HG03064 (cell line): ENCODE results near the gene RBM18.

ENCODE experiments used
- ATAC-seq: cut with Tn5 transposase; IDR thresholded peaks from one replicate; pipeline ENCODE4 v1.9.1; 2021; ENCODE audit warnings: low read depth; ENCODE audit not compliant: unreplicated experiment

Gene RBM18

GRCh38 chr9:122225312-122226141 is 39.1 kb downstream of the RBM18 start:
- ATAC-seq, result no peak

- no peak for ATAC-seq
These were observed 41.2 kb downstream of the RBM18 start for GRCh38 chr9:122223435-122223834.

DNA sequence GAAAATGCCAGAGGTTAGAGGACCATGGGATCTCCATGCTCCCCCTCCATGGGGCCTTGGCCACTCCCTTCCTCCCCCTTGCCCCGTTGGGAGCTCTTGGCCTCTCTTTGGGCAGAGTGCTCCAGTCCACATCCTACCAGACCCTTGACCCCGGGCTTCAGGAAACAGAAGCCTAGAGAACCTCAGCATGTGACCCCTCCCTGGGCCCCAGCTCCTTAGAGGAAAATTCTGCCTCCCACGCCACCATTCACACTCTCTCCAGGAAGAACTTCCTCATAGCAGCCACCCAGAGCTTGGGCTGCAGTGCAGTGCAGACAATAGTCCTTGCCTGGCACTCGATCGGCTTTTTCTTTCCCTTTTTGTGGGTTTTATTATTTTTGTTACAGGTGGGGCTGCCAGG is 41.8 kb downstream of the RBM18 start:
- ATAC-seq, result no peak

DNA sequence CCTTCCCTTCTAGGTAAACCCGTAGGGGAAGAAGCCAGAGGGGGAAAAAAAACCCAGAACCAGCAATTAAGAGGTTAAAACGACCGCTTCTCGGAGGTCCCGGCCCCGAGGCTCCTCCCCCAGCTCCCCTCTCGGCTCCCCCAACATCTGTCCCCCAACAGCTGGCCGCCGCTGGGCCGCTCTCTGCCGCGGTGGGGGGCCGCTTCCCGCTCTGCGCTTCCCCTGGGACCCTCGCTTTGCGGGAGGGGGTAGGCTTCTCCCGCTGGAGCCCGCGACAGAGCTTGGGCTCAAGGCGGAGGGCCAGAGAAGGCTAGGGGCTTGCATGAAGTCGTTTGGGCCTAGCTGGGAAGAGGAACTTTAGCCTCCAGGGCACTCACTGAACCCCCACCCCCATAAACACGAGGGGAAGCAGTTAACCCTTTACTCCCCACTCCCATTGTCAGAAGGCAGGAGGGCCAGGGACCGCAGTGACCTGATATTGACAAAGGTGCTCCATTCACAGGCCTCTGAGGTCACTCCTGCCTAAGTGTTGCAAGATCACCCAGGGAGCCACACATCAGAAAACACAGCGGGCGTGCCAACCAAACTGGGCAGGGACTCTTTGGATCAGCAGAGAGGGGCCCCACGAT is 43.3 kb downstream of the RBM18 start:
- ATAC-seq, result no peak

- no peak for ATAC-seq
These were observed 43.9 kb downstream of the RBM18 start for GRCh38 chr9:122220673-122221182.

DNA sequence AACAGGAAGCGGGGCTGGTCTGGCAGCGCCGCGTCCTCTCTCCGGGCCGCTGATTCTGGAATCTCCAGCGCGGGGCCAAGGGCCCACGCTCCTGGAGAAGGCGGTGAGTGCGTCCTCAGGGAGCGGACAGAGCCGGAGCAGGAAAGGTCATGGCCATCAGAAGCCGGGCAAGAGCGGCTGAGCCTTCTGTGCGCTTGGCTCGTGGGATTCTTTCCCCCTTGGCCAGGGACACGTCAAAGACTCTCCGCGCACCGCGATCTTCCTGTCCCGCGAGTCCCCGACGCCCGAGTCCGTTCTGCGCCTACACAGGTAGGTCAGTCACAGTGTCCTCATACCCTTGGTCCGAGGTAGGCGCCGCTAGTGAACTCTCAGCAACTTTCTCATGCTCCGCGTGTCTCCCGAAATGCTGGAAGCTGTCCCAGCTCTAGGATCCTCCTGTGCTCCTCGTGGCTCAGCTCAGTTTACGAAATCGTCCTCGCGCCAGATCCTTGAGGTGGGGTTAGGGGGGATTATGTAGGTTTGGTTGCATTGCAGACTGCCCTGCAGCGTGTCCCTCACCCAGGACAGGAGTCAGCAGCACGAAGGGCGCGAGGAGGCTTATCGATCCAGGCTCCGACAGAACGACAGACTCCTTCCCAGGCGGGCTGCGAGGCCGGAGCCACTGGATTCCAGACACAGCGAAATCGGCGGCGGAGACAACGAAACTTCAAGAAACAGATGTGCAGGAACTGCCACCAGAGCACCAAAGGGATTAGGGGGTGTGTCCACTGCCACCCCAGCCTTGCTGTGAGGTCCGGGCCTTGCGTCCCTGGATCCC is 44.6 kb downstream of the RBM18 start:
- ATAC-seq, result no peak

DNA sequence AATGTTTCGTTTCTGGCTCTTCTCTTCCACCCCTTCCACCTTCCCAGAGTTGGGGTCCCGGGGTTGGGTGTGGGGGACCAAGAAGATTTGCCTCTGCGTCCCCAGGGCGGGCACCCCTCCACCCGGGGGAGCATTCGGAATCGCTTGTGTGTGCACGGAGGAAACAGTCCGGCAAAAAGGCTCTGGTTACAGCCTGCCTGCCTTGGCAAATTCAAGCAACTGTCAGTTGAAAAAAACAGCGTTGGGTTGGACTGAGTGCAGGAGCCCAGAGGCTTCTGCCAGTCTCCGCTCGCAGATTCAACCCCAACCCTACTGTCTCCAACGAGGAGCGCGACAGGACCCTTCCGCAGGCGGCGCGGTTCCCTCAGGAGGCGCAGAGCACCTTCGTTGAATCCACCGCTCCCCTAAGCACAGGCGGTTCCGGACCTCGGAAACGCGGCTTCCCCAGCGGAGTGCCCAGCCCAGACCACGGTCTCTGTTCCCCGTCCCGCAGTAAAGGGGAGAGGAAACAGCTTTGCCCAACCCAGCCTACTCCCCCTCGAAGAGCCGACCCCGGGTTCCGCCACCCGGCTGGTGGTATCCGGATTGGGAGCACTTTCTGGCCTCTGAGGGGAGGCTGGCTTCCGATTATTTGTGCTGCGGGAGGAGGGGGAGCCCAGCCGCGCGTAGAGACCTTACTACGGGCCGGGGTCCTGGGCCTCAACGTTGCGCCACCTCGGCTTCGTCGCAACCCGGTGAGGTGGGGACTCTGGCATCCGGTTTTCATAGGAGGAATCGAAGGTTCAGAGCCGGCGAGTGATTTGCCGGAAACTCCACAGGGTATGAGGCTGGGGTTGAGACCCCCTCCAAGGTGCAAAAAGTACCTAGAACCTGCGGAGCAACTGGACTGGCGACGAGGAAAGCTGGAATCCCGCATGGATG is 45.4 kb downstream of the RBM18 start:
- ATAC-seq, result no peak

GRCh38 chr9:122218071-122218934 is 46.3 kb downstream of the RBM18 start:
- no peak for ATAC-seq

- no peak for ATAC-seq
These were observed 47.0 kb downstream of the RBM18 start for GRCh38 chr9:122217640-122218039.

DNA sequence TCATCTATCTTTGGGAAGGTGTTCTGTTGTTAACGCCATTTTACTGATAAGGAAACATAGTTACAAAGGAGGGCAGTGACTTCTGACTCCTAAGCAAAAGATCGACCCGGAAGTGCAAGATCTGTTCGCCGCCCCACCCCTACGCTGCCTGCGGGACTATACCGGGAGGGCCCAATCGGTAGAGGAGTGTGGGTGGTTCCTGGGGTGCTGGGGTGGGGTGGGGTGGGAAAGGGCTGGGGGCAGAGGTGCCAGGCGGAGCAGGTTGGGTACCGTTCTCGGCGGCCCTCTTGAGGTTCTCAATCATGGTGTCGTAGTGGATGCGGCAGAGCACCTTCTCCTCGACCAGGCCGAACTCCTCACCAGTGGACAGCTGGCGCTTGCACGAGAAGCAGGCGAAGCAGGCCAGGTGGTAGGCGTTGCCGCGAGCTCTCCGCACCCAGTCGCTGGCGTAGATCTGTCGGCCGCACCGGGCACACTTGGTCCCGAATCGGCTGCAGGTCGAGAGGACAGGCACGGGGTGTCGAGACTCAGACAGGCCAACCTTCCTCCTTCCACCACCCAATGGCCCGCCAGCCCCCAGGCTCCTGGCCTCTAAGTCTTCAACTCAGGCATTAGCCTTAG is 47.7 kb downstream of the RBM18 start:
- ATAC-seq, result no peak

DNA sequence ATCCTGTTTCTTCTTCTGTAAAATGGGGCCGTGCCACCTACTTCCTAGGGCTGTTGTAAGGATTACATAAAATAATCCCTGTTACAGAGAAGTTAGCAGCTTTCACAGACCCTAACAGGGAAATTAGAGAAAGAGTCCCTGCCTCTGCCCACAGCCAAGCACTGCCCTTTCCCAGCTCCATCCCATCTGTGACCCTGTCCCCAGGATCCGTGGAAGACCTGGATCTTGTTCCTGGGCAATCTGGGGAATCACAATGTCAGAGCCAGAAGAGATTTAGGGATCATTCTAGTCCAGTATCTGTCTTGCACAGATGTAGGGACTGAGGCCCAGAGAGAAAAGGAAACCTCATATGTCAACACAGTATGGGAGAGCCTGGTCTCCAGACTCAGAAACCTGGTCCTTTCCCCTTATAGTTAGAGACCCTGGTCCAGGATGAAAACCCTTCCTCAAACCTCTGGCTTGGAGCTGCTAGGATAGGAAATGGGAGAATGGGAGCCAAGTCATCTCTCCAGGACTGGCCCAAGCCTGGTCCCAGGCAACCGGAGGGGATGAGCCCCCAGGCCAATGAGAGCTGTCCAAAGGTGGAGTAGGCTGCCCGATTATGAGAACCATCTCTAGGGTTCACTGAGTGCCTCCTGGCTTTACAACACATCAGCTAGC is 48.4 kb downstream of the RBM18 start:
- ATAC-seq, result no peak

DNA sequence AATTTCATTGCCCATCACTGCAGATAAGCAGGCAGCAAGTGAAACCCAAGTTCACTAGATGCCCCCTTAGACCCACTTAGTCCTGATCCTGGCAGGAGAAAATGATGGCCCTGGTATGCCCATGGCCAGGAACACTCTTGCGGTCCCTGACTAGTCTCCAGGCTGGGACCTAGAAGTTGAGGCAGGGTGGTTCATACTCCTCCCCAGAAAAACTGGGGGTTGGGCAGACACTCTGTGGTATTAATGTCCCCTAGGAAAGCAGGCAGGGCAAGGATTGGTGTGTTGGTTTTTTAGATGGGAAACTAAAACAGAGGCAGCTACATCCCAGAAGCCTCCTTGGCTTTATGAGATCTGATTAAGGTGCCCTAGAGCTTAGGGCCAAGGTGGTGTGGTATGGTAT is 49.0 kb downstream of the RBM18 start:
- no peak for ATAC-seq

GRCh38 chr9:122214507-122214906 is 50.1 kb downstream of the RBM18 start:
- ATAC-seq, result no peak

DNA sequence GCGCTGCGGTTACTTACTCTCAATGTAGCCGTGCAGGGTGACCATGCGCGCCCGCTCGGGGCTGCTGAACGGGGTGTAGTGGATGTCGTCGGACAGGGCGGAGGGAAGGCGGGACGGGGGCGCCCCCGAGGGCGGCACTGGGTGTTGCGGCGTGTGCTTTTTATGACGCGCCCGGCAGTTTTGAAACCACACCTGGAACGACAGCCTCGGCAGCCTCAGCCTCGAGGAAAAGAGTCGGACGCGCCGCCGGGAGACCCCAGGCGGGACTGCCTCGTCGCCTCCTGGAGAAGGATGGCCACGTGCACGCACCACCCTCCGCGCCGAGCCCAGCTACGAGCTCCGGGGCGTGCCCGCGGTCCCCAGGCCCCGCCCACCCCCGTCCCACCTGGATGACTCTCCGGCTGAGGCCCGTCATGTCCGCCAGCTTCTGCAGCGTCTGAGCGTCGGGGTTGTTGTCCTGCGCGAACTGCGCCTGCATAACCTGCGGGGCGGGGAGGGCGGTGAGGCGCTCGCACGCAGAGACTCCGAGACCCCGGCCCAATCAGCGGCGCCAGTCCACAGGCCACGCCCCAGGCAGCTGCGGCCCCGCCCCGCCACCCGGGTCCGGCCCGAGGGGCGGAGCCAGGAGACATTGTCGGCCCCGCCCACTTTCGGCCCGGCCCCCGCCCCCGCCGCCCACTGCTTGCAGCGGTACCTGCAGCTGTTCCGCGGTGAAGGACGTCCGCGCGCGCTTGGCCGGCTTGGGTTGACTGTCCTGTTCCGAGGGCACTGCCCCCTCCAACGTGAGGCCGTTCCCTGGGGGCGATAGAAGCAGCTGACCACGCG is 50.8 kb downstream of the RBM18 start:
- ATAC-seq, result no peak

DNA sequence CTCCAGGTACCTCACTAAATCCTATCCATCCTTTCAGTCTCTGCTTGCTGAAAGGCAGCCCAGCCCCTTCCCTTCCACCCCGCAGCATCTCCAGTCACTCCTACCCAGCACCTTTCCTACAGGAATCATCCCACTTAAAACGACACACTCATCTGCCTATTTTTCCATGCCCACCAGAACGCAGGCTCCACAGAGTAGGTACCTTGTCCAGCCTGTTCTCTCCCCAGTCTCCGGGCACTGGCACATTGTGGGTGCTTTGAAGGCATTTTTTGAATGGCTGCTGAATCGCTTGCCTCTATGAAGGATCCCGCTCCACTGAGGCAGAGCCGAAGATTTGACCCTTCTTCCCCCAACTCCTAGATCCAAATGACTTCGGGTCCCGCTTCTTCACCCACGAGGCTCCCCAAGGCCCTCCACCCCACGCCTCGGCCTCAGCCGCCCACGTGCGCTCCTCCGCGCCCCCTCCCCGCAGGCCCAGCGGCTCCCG is 51.5 kb downstream of the RBM18 start:
- ATAC-seq, result no peak

GRCh38 chr9:122212473-122213004 is 52.1 kb downstream of the RBM18 start:
- ATAC-seq, result no peak

- ATAC-seq, result no peak
These were observed 55.2 kb downstream of the RBM18 start for GRCh38 chr9:122209451-122209850.
